Caki2 (cell line): ENCODE data around the gene MRPS18B. TPM values are rescaled to one million over a fixed set of nuclear protein-coding genes. Genes with fewer than 3 reads are reported as not detected.

Experiments used
- DNase-seq: peaks from one replicate; pipeline ENCODE4 v3.0.0-alpha.2; 2015; ENCODE audit warnings: low read depth
- in situ Hi-C: cut with HindIII; loops from 2 replicates; pipeline ENCODE4 v1.10.0; 2016; ENCODE audit warnings: low sequenced_read_pairs, low pct_unique_long_range_greater_than_20kb, mixed read lengths
- total RNA-seq: library from RNA; depleted of rRNA; stranded (reverse); fragments of >200 nt; shearing (Covaris generic); gene quantifications from 2 replicates; pipeline ENCODE4 v1.2.3, GENCODE V29; 2014; ENCODE audit warnings: low replicate concordance

The MRPS18B gene
- total RNA-seq, 1 experiment from 2014 or later = 61.1 TPM

DNA sequence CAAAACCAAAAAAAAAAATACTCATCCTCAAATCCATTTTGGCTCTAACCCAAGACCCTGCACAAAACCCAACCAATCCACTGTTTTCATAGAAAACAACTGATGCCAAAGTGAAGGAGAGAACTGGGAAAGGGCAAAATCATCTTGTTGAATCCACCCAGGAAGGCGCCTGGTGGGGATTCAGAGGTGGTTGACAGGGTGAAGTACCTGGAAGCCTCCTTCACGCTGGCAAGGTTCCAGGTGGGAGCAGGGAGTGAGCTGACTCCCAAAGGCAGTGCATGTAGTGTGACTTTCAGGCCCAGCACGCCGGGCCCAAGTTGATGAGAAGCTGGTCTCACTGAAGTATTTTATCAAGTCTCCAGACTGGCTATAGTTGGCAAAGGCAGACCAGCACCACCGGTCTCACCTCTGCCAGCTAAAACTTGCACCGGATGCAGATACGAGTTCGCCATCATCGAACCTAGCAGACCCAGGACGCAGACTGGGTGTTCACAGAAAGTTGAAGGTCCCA, 17.1 kb upstream of the MRPS18B start:
- in situ Hi-C loops = no loop called here
- no peak for DNase-seq

- in situ Hi-C loops = no loop called here
Measured at GRCh38 chr6:30601436-30601814, 16.2 kb upstream of the MRPS18B start.

GRCh38 chr6:30601815-30602641, 15.6 kb upstream of the MRPS18B start:
- in situ Hi-C loops = no loop called here
- no peak for DNase-seq

More at GRCh38 chr6:30601436-30601814, 16.2 kb upstream of the MRPS18B start:
- DNase-seq = no peak

DNA sequence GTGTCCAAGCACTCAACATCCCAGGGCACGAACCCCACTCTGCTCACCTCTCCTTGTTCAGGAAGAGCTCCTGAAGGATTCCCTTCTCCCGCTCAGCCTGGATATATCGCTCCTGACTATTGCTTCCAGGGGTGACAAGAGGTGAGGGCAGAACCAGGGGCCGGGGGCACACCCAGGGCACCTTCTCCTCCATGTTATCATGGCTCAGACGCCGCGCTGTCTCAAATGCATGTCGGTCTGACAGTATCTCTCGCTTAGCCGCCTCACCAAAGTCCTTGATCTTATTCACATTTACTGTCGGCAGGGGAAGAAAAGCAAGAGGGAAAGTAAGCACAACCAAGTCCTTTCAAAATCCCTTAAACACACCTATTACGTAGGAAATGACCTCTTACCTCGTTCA, 13.7 kb upstream of the MRPS18B start:
- in situ Hi-C loops = no loop called here
- no peak for DNase-seq

DNA sequence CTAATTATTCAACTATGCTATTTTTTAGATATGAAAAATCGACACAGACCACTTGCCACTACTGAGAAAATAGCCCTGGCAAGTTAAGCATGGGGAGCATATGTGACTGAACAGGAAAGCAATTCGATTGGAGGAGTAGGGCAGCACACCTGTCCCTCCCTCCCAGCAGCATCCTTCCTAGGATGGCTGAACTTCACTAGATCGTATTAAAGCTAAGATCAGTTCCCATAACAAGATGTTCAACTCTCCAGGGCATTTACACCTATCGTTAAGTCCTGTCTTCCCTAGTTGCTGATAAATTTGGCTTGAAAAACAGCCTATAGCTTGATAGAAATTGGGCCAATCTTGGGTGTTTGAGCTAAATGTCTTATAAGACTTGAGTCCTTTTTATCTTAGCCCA, 7.6 kb upstream of the MRPS18B start:
- in situ Hi-C loops = no loop called here
- no peak for DNase-seq

- DNase-seq = no peak
- in situ Hi-C loops = no loop called here
Measured at GRCh38 chr6:30611150-30611855, 6.3 kb upstream of the MRPS18B start.

DNA sequence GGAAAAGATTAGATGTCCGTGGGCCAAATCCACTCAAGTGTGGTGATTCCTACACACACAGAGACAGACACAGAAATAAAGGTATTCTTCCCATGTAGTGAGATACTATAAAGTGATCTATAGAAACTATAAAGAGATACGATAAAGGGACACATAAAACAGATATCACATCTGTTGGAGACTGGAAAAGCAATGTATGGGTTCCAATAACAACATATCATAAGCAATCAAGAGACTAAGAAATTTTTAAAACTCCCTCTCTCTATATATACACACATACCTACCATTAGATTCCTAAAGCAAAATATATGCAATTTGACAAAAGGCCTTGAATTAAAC, 5.8 kb upstream of the MRPS18B start:
- in situ Hi-C loops = no loop called here
- no peak for DNase-seq

DNA sequence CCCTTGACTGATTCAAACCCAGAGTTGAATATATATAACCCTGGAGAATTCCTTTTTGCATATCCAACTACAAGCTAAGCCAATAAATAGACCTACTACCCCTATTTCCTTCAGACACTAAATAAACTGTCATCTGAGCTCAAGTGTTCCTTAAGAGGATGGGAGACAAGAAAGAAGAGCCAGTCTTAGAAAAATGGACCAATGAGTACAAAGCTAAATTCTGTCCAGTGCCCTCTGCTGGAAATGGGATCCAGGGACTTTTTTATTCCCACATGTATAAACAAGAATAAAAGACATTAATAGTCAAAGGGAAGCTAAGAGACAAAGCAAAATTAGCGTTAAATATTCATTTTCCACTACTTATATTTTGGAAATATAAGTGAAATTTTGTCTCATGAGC, 5.4 kb upstream of the MRPS18B start:
- DNase-seq = no peak
- in situ Hi-C loops = no loop called here

GRCh38 chr6:30612687-30613248, 4.9 kb upstream of the MRPS18B start:
- in situ Hi-C loops = no loop called here
- DNase-seq = peak; percentile 75

DNA sequence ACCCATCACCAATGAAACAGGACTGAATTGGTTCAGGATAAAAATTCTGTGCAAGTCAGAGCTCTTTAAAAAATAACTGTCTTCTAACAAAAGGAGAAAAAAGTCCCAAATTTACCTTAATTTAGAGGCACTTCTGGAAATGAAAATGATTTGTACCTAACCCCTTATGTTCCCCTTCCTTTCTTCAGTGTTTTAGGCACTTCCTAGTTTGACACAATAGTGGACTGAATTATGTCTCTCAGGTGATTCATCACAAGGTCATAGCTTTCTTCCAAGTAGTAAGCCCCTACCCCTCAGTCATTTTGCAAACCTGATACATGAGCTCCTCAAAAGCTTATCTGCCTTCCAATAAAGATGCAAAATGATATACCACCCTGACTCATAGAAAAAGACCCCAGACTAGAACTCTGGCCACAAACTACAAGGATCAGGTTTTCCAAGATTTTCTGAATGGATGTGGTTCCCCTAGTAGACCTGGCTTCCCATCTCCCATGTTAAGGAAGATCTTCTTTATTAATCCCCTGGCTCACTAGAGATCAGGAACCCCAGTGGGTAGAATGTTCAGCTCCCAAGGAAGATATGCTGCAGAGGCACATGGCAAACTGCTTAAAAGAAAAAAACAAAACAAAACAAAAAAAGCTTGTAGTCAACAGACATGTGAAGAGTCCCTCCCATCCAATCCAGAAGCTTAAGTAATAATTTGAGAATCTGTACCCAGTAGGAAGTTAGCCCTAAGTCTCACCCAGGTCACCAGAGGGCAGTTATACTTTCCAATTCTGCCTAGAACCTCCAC, 4.2 kb upstream of the MRPS18B start:
- in situ Hi-C loops = no loop called here
- no peak for DNase-seq

- in situ Hi-C loops = no loop called here
- DNase-seq = no peak
Measured at GRCh38 chr6:30614044-30614842, 3.4 kb upstream of the MRPS18B start.

DNA sequence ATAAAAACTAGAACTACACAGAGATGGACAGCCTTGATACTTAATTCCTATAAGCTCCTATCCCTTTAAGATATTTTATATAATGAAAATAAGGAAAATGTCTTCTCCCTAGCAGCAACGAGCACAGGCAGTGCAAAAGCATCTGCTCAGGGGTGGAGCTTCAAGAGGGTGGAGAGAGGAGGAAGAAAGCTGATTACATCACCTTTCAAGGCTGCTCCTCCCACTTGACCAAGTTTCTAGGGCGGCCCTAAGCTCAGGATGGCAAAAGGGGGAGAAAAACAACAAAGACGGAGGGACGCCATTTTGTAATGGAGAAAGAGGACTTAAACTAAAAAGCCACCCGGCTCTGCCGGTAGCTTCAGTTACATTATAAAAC, 2.8 kb upstream of the MRPS18B start:
- DNase-seq = peak; percentile 98
- in situ Hi-C loops = no loop called here

DNA sequence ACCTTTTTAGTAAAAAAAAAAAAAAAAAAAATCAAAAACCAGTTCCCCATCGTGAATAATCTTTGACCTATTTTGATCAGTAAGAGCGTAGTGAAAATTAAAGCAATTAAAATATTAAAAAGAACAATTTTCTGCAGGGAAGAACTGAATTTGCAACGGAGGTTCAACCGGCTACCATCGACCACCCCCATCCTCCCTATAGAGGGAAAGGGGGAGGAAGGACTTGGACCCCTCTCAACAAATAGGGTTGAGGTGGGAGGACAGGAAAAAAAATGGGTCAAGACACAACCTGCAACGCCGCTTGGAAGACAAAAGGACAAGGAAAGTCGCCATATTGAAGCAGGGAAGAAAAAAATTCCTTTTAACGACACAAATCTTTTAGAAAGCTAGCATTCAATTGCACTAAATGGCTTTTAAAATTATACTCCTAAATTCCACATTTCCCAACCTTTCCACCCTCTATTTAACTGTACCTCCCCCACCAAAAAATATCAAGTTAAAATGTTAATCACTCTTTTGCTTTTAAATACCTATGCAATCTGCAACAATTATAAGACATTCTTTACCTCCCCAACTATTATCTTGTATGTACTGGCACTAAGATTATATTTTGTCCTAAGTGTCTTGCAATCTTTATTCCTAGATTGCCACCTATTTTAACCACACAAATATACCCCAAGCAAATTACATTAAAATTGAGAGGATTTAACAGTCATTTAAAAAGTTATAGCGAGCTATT, 2.3 kb upstream of the MRPS18B start:
- in situ Hi-C loops = no loop called here
- DNase-seq = no peak

DNA sequence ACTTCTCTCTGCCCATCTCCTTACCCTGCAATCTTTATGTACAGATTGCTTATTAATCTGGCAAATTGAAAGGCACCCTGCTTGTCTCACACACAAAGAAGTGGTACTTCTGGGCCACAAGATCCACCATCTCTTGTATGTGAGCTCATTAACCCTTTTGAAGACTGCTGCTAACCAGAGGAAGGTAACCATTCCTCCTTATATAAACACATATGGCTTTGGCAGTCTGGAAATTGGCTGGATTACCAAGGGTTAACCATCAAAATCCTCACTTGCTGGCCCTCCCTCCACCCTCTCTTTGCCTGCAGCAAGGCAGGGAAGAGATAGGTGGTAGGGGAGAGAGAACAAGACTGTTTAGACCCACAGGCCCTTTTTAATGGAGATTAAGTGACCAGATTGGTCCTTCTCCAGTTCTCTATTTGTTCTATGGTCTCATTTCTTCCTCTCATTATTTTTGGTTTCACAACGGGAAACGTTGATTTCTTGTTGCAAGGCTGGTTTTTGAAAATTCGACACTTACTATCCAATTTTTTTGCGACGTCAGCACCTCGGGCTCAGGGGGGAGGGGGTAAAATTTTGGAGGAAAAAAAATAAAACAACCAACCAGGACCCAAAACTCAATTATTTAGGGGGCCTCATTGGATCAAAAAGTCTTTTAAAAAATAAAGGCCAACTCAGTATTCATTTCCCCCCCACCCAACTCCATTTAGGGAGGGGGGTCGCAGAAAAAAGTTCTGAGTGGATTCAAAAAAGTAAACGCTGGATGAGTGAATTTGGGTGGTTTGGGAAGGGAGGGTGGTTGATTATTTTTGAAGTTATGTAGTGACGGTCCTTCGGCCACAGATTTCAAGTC, 1.5 kb upstream of the MRPS18B start:
- in situ Hi-C loops = no loop called here
- DNase-seq = peak; percentile 62

GRCh38 chr6:30616811-30617564, 652 bp upstream of the MRPS18B start, which contains the start of gene PPP1R10:
Gene PPP1R10 (minus strand): TSS chr6:30617243. CDS start chr6:30609944, 7,299 bp downstream.
- peak; percentile 100 for DNase-seq
- in situ Hi-C loops = no loop called here
